ENCODE results near the gene CRTC2.
"Not testable (repeated sequence)": the region's sequence is repeated elsewhere in the genome, so short reads cannot be mapped to it uniquely, and the experiment has no call there.

The CRTC2 gene

GRCh38 chr1:153985941-153986761 lies 27.7 kb upstream of the CRTC2 start, which contains the start of gene RAB13:
TSS of gene RAB13 (minus strand) at chr1:153986339. CDS start at chr1:153986236, 103 bp downstream.
- peaks cover 2 to 8% of the 10 kb centered on the region in 2 donors for H3K36me3 ChIP-seq (ENCODE audit: control insufficient read depth in 2 of 2, insufficient read depth in 2 of 2, low read length in 2 of 2)
- no peaks in the 10 kb centered on the region for H3K27me3 ChIP-seq (ENCODE audit: control insufficient read depth in 1 of 2, insufficient read depth in 2 of 2, low read length in 2 of 2)
- H3K4me1 ChIP-seq (ENCODE audit: control insufficient read depth, insufficient read depth, low read length), result peaks cover 12% of the 10 kb centered on the region
- H3K27ac ChIP-seq (ENCODE audit: low read length), result peak within 1 kb of the TSS; percentile 74
- peak within 1 kb of the TSS; percentile 83 to 86 for H3K9ac ChIP-seq (ENCODE audit: low read length in 2 of 2)
- H3K9me3 ChIP-seq (ENCODE audit: control insufficient read depth in 2 of 2, low read length in 2 of 2), result no peaks in the 10 kb centered on the region
- H3K4me3 ChIP-seq (ENCODE audit: low read length in 2 of 2), result peak within 1 kb of the TSS; percentile 83 to 87

GRCh38 chr1:153985341-153985912 lies 27.0 kb upstream of the CRTC2 start:
- no peaks in the 10 kb centered on the region for H3K9me3 ChIP-seq (ENCODE audit: control insufficient read depth in 2 of 2, low read length in 2 of 2)
- no peaks in the 10 kb centered on the region for H3K27me3 ChIP-seq (ENCODE audit: control insufficient read depth in 1 of 2, insufficient read depth in 2 of 2, low read length in 2 of 2)
- H3K4me1 ChIP-seq (ENCODE audit: control insufficient read depth, insufficient read depth, low read length), result peaks cover 12% of the 10 kb centered on the region

GRCh38 chr1:153984123-153984894 lies 25.9 kb upstream of the CRTC2 start:
- no peaks in the 10 kb centered on the region for H3K27me3 ChIP-seq (ENCODE audit: control insufficient read depth in 1 of 2, insufficient read depth in 2 of 2, low read length in 2 of 2)
- H3K9me3 ChIP-seq (ENCODE audit: control insufficient read depth in 2 of 2, low read length in 2 of 2), result no peaks in the 10 kb centered on the region
- peaks cover 12% of the 10 kb centered on the region for H3K4me1 ChIP-seq (ENCODE audit: control insufficient read depth, insufficient read depth, low read length)
- H3K36me3 ChIP-seq (ENCODE audit: control insufficient read depth in 2 of 2, insufficient read depth in 2 of 2, low read length in 2 of 2), result peaks cover 4 to 8% of the 10 kb centered on the region in 2 donors
- H3K4me3 ChIP-seq (ENCODE audit: low read length in 2 of 2), result no peak overlapping the region
- H3K27ac ChIP-seq (ENCODE audit: low read length), result peak overlapping the region; percentile 66
- peak overlapping the region in 1 of 2 donors; percentile 83 for H3K9ac ChIP-seq (ENCODE audit: low read length in 2 of 2)

More at GRCh38 chr1:153985341-153985912, 27.0 kb upstream of the CRTC2 start:
- peak overlapping the region; percentile 66 for H3K27ac ChIP-seq (ENCODE audit: low read length)
- H3K9ac ChIP-seq (ENCODE audit: low read length in 2 of 2), result peak overlapping the region; percentile 82 to 83
- H3K36me3 ChIP-seq (ENCODE audit: control insufficient read depth in 2 of 2, insufficient read depth in 2 of 2, low read length in 2 of 2), result peaks cover 4 to 8% of the 10 kb centered on the region in 2 donors
- peak overlapping the region; percentile 83 to 87 for H3K4me3 ChIP-seq (ENCODE audit: low read length in 2 of 2)

- peaks cover 4 to 10% of the 10 kb centered on the region in 2 donors for H3K36me3 ChIP-seq (ENCODE audit: control insufficient read depth in 2 of 2, insufficient read depth in 2 of 2, low read length in 2 of 2)
- not testable (repeated sequence) for H3K27ac ChIP-seq (ENCODE audit: low read length); H3K9me3 ChIP-seq (ENCODE audit: control insufficient read depth in 2 of 2, low read length in 2 of 2); H3K9ac ChIP-seq (ENCODE audit: low read length in 2 of 2); H3K4me3 ChIP-seq (ENCODE audit: low read length in 2 of 2); H3K27me3 ChIP-seq (ENCODE audit: control insufficient read depth in 1 of 2, insufficient read depth in 2 of 2, low read length in 2 of 2)
- peaks cover 17% of the 10 kb centered on the region for H3K4me1 ChIP-seq (ENCODE audit: control insufficient read depth, insufficient read depth, low read length)
Measured at GRCh38 chr1:153981735-153982134, 23.3 kb upstream of the CRTC2 start.

- not testable (repeated sequence) for H3K4me3 ChIP-seq (ENCODE audit: low read length in 2 of 2); H3K9me3 ChIP-seq (ENCODE audit: control insufficient read depth in 2 of 2, low read length in 2 of 2); H3K9ac ChIP-seq (ENCODE audit: low read length in 2 of 2); H3K27me3 ChIP-seq (ENCODE audit: control insufficient read depth in 1 of 2, insufficient read depth in 2 of 2, low read length in 2 of 2); H3K27ac ChIP-seq (ENCODE audit: low read length)
- Histone ChIP-seq H3K36me3 (ENCODE audit: control insufficient read depth in 2 of 2, insufficient read depth in 2 of 2, low read length in 2 of 2) (peaks cover 11 to 20% of the 10 kb centered on the region in 2 donors), H3K4me1 (ENCODE audit: control insufficient read depth, insufficient read depth, low read length) (peaks cover 19% of the 10 kb centered on the region)
Measured at GRCh38 chr1:153979091-153979490, 20.7 kb upstream of the CRTC2 start.

GRCh38 chr1:153978274-153978909 lies 20.0 kb upstream of the CRTC2 start:
- Histone ChIP-seq H3K36me3 (ENCODE audit: control insufficient read depth in 2 of 2, insufficient read depth in 2 of 2, low read length in 2 of 2) (peaks cover 16 to 27% of the 10 kb centered on the region in 2 donors), H3K4me3 (ENCODE audit: low read length in 2 of 2) (peak overlapping the region; percentile 82 to 98), H3K4me1 (ENCODE audit: control insufficient read depth, insufficient read depth, low read length) (peaks cover 19% of the 10 kb centered on the region), H3K27me3 (ENCODE audit: control insufficient read depth in 1 of 2, insufficient read depth in 2 of 2, low read length in 2 of 2) (no peaks in the 10 kb centered on the region), H3K9me3 (ENCODE audit: control insufficient read depth in 2 of 2, low read length in 2 of 2) (no peaks in the 10 kb centered on the region), H3K9ac (ENCODE audit: low read length in 2 of 2) (no peak overlapping the region), H3K27ac (ENCODE audit: low read length) (peak overlapping the region; percentile 78)

- Histone ChIP-seq H3K9ac (ENCODE audit: low read length in 2 of 2) (peak within 1 kb of the TSS; percentile 80 to 90), H3K9me3 (ENCODE audit: control insufficient read depth in 2 of 2, low read length in 2 of 2) (no peaks in the 10 kb centered on the region), H3K27ac (ENCODE audit: low read length) (peak within 1 kb of the TSS; percentile 78)
Measured at GRCh38 chr1:153977250-153978240, 19.1 kb upstream of the CRTC2 start, which contains the start of gene JTB. TSS of gene JTB (minus strand) at chr1:153977674. CDS start at chr1:153977252, 422 bp downstream.

GRCh38 chr1:153976819-153977249 lies 18.4 kb upstream of the CRTC2 start:
- H3K4me3 ChIP-seq (ENCODE audit: low read length in 2 of 2), result peak overlapping the region; percentile 82 to 98
- no peaks in the 10 kb centered on the region for H3K27me3 ChIP-seq (ENCODE audit: control insufficient read depth in 1 of 2, insufficient read depth in 2 of 2, low read length in 2 of 2)
- H3K9me3 ChIP-seq (ENCODE audit: control insufficient read depth in 2 of 2, low read length in 2 of 2), result no peaks in the 10 kb centered on the region
- H3K36me3 ChIP-seq (ENCODE audit: control insufficient read depth in 2 of 2, insufficient read depth in 2 of 2, low read length in 2 of 2), result peaks cover 16 to 26% of the 10 kb centered on the region in 2 donors
- H3K9ac ChIP-seq (ENCODE audit: low read length in 2 of 2), result peak overlapping the region; percentile 80 to 90
- peak overlapping the region; percentile 78 for H3K27ac ChIP-seq (ENCODE audit: low read length)
- peaks cover 20% of the 10 kb centered on the region for H3K4me1 ChIP-seq (ENCODE audit: control insufficient read depth, insufficient read depth, low read length)

More at GRCh38 chr1:153977250-153978240, 19.1 kb upstream of the CRTC2 start, which contains the start of gene JTB:
- H3K4me1 ChIP-seq (ENCODE audit: control insufficient read depth, insufficient read depth, low read length), result peaks cover 20% of the 10 kb centered on the region
- H3K4me3 ChIP-seq (ENCODE audit: low read length in 2 of 2), result peak within 1 kb of the TSS; percentile 82 to 98
- no peaks in the 10 kb centered on the region for H3K27me3 ChIP-seq (ENCODE audit: control insufficient read depth in 1 of 2, insufficient read depth in 2 of 2, low read length in 2 of 2)
- H3K36me3 ChIP-seq (ENCODE audit: control insufficient read depth in 2 of 2, insufficient read depth in 2 of 2, low read length in 2 of 2), result peaks cover 16 to 30% of the 10 kb centered on the region in 2 donors

- H3K9me3 ChIP-seq (ENCODE audit: control insufficient read depth in 2 of 2, low read length in 2 of 2), result no peaks in the 10 kb centered on the region
- no peak overlapping the region for H3K4me3 ChIP-seq (ENCODE audit: low read length in 2 of 2)
- H3K4me1 ChIP-seq (ENCODE audit: control insufficient read depth, insufficient read depth, low read length), result peaks cover 19% of the 10 kb centered on the region
- H3K27ac ChIP-seq (ENCODE audit: low read length), result no peak overlapping the region
- no peaks in the 10 kb centered on the region for H3K27me3 ChIP-seq (ENCODE audit: control insufficient read depth in 1 of 2, insufficient read depth in 2 of 2, low read length in 2 of 2)
- H3K9ac ChIP-seq (ENCODE audit: low read length in 2 of 2), result no peak overlapping the region
- peaks cover 12 to 20% of the 10 kb centered on the region in 2 donors for H3K36me3 ChIP-seq (ENCODE audit: control insufficient read depth in 2 of 2, insufficient read depth in 2 of 2, low read length in 2 of 2)
Measured at GRCh38 chr1:153973525-153973924, 15.1 kb upstream of the CRTC2 start.

Data from stomach smooth muscle (tissue), 2 donors.